Common myeloid progenitor, CD34-positive (primary cell): ENCODE data around the gene ATAT1.
A peak's percentile ranks its signal among the peaks of the same experiment; 100 is the strongest.

Experiments used
- CTCF ChIA-PET: fragments of 350-600 bp; sonication (Branson Sonifier 250); formaldehyde crosslinking; loops from one replicate; lab custom pipeline; 2021; ENCODE audit warnings: antibody characterized with exemption; lab: Charles Lee
- POLR2A ChIA-PET: fragments of 350-600 bp; sonication (Branson Sonifier 250); formaldehyde crosslinking; loops from one replicate; lab custom pipeline; 2021; ENCODE audit warnings: antibody characterized with exemption; lab: Charles Lee
- DNase-seq, 3 donors: peaks; one replicate each; pipeline versions ENCODE4 v3.0.0 to v3.0.0-alpha.2; 2013
- H3K27ac ChIP-seq, 2 experiments: 1 replicate in 1 of 2; 2 replicates in 1 of 2; pipeline ENCODE4 v1.7.0; 2013; ENCODE audit warnings: inconsistent platforms in 2 of 2, low read length in 2 of 2, mild to moderate bottlenecking in 2 of 2, low read depth in 1 of 2, moderate library complexity in 1 of 2; ENCODE audit not compliant: severe bottlenecking in 2 of 2, insufficient read depth in 1 of 2, poor library complexity in 1 of 2
- H3K27me3 ChIP-seq, 5 experiments: replicated peaks in 2 of 5; 1 replicate in 3 of 5; 2 replicates in 2 of 5; pipeline versions ENCODE4 v1.6.1 to v1.7.0; 2013; ENCODE audit warnings: low read length in 4 of 5, mild to moderate bottlenecking in 2 of 5, moderate library complexity in 2 of 5, inconsistent platforms in 1 of 5; ENCODE audit not compliant: insufficient read depth in 5 of 5, control insufficient read depth in 4 of 5
- H3K36me3 ChIP-seq, 4 experiments: 1 replicate in 2 of 4; 2 replicates in 2 of 4; pipeline versions ENCODE4 v1.6.1 to v1.7.0; 2013; ENCODE audit warnings: low read length in 3 of 4, control low read depth in 1 of 4, mild to moderate bottlenecking in 1 of 4; ENCODE audit not compliant: control insufficient read depth in 4 of 4, insufficient read depth in 4 of 4
- H3K4me1 ChIP-seq, 4 experiments: 1 replicate in 3 of 4; 2 replicates in 1 of 4; pipeline versions ENCODE4 v1.6.1 to v1.7.1; 2013; ENCODE audit warnings: low read length in 3 of 4, mild to moderate bottlenecking in 3 of 4, control low read depth in 1 of 4, inconsistent platforms in 1 of 4, moderate library complexity in 1 of 4; ENCODE audit not compliant: control insufficient read depth in 4 of 4, insufficient read depth in 4 of 4; ENCODE audit errors: control extremely low read depth in 1 of 4
- H3K4me3 ChIP-seq, 7 experiments: 1 replicate in 4 of 7; 2 replicates in 3 of 7; pipeline versions ENCODE4 v1.5.1 to v1.7.0; 2013; ENCODE audit warnings: mild to moderate bottlenecking in 7 of 7, low read length in 6 of 7, moderate library complexity in 6 of 7, inconsistent platforms in 2 of 7, low read depth in 2 of 7, control low read depth in 1 of 7; ENCODE audit not compliant: insufficient read depth in 4 of 7, control insufficient read depth in 1 of 7; ENCODE audit errors: extremely low read depth in 1 of 7
- H3K9me3 ChIP-seq, 5 experiments: 1 replicate in 4 of 5; 2 replicates in 1 of 5; pipeline versions ENCODE4 v1.6.1 to v1.7.1; 2013; ENCODE audit warnings: low read length in 4 of 5, mild to moderate bottlenecking in 2 of 5, inconsistent platforms in 1 of 5, low read depth in 1 of 5, moderate library complexity in 1 of 5; ENCODE audit not compliant: control insufficient read depth in 4 of 5, insufficient read depth in 2 of 5; ENCODE audit errors: control extremely low read depth in 1 of 5
- WGBS: methylation state at CpG from one replicate; pipeline ENCODE4 v1.1.5; 2013; ENCODE audit not compliant: insufficient coverage; 5-methylcytosine and 5-hydroxymethylcytosine counted together

The ATAT1 gene

GRCh38 chr6:30681766-30682142 is 55.1 kb downstream of the ATAT1 start:
- H3K36me3 ChIP-seq = peaks cover 0 to 38% (median 20%) of the 10 kb centered on the region in 4 experiments
- 13% methylated on average over 3 of the region's 4 CpGs for WGBS
- no peak for DNase-seq

GRCh38 chr6:30682143-30683117 is 55.8 kb downstream of the ATAT1 start:
- peaks cover 13 to 77% (median 72%) of the 10 kb centered on the region in 4 experiments for H3K4me1 ChIP-seq
- 0% methylated on average over 6 of the region's 11 CpGs for WGBS
- POLR2A ChIA-PET = interaction anchor here (0.6 to 7.4 kb wide), 7 partner anchors 8 to 67 kb away, joined by 3 to 56 read pairs (median 5); partner anchors contain the start of genes MDC1, NRM and TUBB
- H3K27me3 ChIP-seq = no peaks in the 10 kb centered on the region
- H3K4me3 ChIP-seq = peak overlapping the region; percentile 23 to 96 (median 88)
- peak overlapping the region; percentile 83 to 94 for H3K27ac ChIP-seq
- H3K9me3 ChIP-seq = no peaks in the 10 kb centered on the region
- peak; percentile 97 to 99 (median 99) for DNase-seq
- CTCF ChIA-PET = interaction anchor here (0.7 to 18.0 kb wide), 5 partner anchors 7 to 40 kb away, joined by 3 to 622 read pairs (median 8); partner anchors contain the start of genes DHX16, MDC1, NRM and TUBB
- peaks cover 0 to 31% (median 16%) of the 10 kb centered on the region in 4 experiments for H3K36me3 ChIP-seq

More at GRCh38 chr6:30681766-30682142, 55.1 kb downstream of the ATAT1 start:
- POLR2A ChIA-PET = interaction anchor here (1.2 to 7.4 kb wide), 4 partner anchors 31 to 66 kb away, joined by 4 to 56 read pairs (median 12); partner anchors contain the start of genes MDC1 and TUBB
- Histone ChIP-seq H3K27ac (peak overlapping the region; percentile 83 to 94), H3K4me1 (peaks cover 13 to 76% (median 68%) of the 10 kb centered on the region in 4 experiments), H3K27me3 (no peaks in the 10 kb centered on the region), H3K9me3 (no peaks in the 10 kb centered on the region), H3K4me3 (peak overlapping the region; percentile 23 to 96 (median 78))
- CTCF ChIA-PET = interaction anchor here (0.7 to 18.0 kb wide), 8 partner anchors 8 to 41 kb away, joined by 3 to 622 read pairs (median 3); partner anchors contain the start of genes DHX16, MDC1, NRM and TUBB

- Histone ChIP-seq H3K27me3 (no peaks in the 10 kb centered on the region), H3K9me3 (no peaks in the 10 kb centered on the region), H3K4me1 (peaks cover 13 to 86% (median 80%) of the 10 kb centered on the region in 4 experiments), H3K27ac (peak overlapping the region; percentile 72 to 94), H3K36me3 (peaks cover 0 to 29% (median 12%) of the 10 kb centered on the region in 4 experiments), H3K4me3 (peak overlapping the region; percentile 50 to 96 (median 88))
- no peak for DNase-seq
- 2% methylated on average over 7 of the region's 7 CpGs for WGBS
- ChIA-PET POLR2A (interaction anchor here (0.6 to 7.4 kb wide), 5 partner anchors 8 to 68 kb away, joined by 3 to 56 read pairs (median 8); partner anchors contain the start of genes MDC1, NRM and TUBB), CTCF (interaction anchor here (18.0 kb wide), 1 partner anchor 39 kb away, joined by 622 read pairs; the partner anchor contains the start of genes MDC1 and TUBB)
These were observed 56.7 kb downstream of the ATAT1 start for GRCh38 chr6:30683183-30683979.

- peak in 1 of 3 donors; percentile 21 for DNase-seq
- CTCF ChIA-PET = interaction anchor here (0.6 to 18.0 kb wide), 2 partner anchors 8 to 38 kb away, joined by 3 to 622 read pairs; partner anchors contain the start of genes MDC1 and TUBB
These were observed 57.3 kb downstream of the ATAT1 start for GRCh38 chr6:30683980-30684338.

GRCh38 chr6:30684386-30685156 is 57.9 kb downstream of the ATAT1 start:
- Histone ChIP-seq H3K27me3 (no peaks in the 10 kb centered on the region), H3K4me1 (peaks cover 13 to 87% (median 84%) of the 10 kb centered on the region in 4 experiments), H3K36me3 (peaks cover 0 to 24% (median 9%) of the 10 kb centered on the region in 4 experiments), H3K27ac (peak overlapping the region; percentile 72 to 94), H3K4me3 (peak overlapping the region; percentile 50 to 96 (median 88)), H3K9me3 (no peaks in the 10 kb centered on the region)
- DNase-seq = peak in 2 of 3 donors; percentile 58 to 69
- 6% methylated on average over 13 of the region's 21 CpGs for WGBS
- ChIA-PET CTCF (interaction anchor here (0.6 to 18.0 kb wide), 3 partner anchors 9 to 38 kb away, joined by 3 to 622 read pairs (median 3); partner anchors contain the start of genes MDC1 and TUBB), POLR2A (interaction anchor here (1.0 to 7.4 kb wide), 3 partner anchors 33 to 68 kb away, joined by 3 to 56 read pairs (median 15); partner anchors contain the start of genes MDC1, PPP1R10 and TUBB)

More at GRCh38 chr6:30683980-30684338, 57.3 kb downstream of the ATAT1 start:
- H3K4me1 ChIP-seq = peaks cover 13 to 87% (median 84%) of the 10 kb centered on the region in 4 experiments
- no peaks in the 10 kb centered on the region for H3K27me3 ChIP-seq
- H3K36me3 ChIP-seq = peaks cover 0 to 25% (median 10%) of the 10 kb centered on the region in 4 experiments
- 0% methylated on average over 1 of the region's 2 CpGs for WGBS
- H3K27ac ChIP-seq = peak overlapping the region; percentile 72 to 94
- H3K4me3 ChIP-seq = peak overlapping the region; percentile 50 to 96 (median 88)
- POLR2A ChIA-PET = interaction anchor here (1.0 to 7.4 kb wide), 3 partner anchors 33 to 67 kb away, joined by 3 to 56 read pairs (median 15); partner anchors contain the start of genes MDC1, PPP1R10 and TUBB
- H3K9me3 ChIP-seq = no peaks in the 10 kb centered on the region
